ENCODE measurements around the gene CLDND1.

The CLDND1 gene

DNA sequence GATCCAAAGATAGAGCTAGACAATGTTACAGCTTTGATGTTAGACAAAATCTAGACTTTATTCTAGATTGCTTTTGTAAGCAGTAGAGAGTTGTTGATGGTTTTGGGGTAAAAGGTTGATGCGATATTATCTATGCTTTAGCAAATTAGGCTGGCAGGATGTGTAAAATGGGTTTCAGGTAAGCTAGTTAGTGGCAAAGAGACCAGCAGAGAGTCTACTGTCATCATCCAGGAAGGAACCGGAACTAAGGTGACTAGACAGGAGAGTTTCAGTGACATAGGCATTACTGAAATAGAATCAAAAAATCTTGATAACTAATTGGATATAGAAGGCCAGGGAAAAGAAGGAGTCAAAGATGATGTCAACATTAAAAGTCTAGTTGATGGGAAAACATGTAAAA is 14.1 kb downstream of the CLDND1 start:
- TF ChIP-seq, protein P1, sequence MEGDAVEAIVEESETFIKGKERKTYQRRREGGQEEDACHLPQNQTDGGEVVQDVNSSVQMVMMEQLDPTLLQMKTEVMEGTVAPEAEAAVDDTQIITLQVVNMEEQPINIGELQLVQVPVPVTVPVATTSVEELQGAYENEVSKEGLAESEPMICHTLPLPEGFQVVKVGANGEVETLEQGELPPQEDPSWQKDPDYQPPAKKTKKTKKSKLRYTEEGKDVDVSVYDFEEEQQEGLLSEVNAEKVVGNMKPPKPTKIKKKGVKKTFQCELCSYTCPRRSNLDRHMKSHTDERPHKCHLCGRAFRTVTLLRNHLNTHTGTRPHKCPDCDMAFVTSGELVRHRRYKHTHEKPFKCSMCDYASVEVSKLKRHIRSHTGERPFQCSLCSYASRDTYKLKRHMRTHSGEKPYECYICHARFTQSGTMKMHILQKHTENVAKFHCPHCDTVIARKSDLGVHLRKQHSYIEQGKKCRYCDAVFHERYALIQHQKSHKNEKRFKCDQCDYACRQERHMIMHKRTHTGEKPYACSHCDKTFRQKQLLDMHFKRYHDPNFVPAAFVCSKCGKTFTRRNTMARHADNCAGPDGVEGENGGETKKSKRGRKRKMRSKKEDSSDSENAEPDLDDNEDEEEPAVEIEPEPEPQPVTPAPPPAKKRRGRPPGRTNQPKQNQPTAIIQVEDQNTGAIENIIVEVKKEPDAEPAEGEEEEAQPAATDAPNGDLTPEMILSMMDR (IDR thresholded peaks at IDR 0.05; ENCODE audit: insufficient read depth, low read depth, low read length, missing control alignments), result no peak
- H3K4me3 ChIP-seq (ENCODE audit: low read length), result no peak overlapping the region
- no peak for DNase-seq (ENCODE audit: low read depth)

DNA sequence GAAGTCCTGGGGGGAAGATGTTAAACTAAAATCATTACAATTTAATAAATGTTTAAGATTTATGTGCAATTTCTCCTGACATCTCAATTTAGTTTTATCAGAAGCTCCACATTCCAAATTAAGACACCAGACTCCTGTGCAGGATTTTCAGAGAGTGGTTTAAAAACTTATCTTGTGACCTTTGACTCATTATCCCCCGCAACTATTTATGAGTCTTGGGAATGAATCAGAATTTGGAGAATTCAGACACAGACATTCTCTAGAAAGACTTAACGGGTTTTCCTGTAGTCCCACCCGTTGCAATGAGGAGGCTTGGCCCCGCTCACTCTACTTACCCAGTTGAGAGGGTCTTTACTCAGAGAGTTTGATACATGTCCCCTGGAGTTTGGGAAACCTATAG is 18.2 kb downstream of the CLDND1 start:
- H3K4me3 ChIP-seq (ENCODE audit: low read length), result no peak overlapping the region
- TF ChIP-seq, protein P1 (IDR thresholded peaks at IDR 0.05; ENCODE audit: insufficient read depth, low read depth, low read length, missing control alignments), result no peak
- DNase-seq (ENCODE audit: low read depth), result no peak

DNA sequence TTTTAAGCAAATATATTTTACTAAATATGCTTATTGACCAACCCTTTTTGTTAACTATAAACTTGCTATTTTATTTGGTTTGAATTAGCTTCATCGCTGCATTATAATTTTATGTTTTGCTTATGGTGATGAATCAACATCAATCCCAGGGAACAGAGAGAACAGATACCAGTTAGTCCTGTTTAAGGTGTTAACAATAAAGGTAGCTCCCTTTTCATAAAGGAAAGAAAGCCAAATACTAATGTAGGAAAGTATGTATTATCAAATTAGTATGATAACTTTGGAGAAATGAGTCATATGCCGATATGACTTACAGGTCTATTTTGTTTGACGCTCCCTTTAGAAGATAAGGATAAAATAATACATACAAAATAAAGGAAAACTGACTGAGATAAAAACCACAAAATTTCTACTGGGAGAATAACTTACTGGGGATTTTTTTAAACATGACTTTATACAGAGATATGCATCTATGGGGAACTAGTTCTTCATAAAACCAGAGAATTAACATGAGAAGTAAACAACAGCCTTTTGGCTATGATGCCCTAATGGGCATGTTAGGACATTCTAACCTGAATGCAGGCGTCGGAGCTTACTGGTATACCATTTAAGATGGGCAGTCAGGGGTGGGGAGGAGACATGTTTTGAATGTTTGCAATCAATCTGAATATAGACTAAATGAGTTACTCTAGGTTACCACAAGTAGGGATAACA is 20.7 kb downstream of the CLDND1 start:
- TF ChIP-seq, protein P1 (IDR thresholded peaks at IDR 0.05; ENCODE audit: insufficient read depth, low read depth, low read length, missing control alignments), result no peak
- H3K4me3 ChIP-seq (ENCODE audit: low read length), result no peak overlapping the region
- DNase-seq (ENCODE audit: low read depth), result peak; percentile 60

DNA sequence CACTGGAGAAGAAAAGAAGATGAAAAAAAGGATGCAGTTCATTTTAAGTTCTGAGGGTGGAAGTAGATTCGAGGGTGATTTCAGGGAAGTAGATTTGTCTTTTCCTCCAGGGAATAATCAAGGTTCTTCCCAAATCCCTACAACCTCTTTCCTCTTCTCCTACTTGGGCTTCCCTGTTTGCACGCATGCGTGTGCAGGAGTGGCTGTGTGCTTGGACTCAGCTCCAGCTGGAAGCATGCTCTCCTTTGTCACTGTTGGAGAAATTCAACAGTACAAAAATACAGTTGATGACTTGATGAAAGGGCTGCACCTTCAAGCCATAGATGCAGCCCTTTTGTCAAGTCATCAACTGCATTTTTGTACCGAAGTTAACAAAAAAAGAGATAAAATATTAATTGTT is 21.4 kb downstream of the CLDND1 start:
- TF ChIP-seq, protein P1 (IDR thresholded peaks at IDR 0.05; ENCODE audit: insufficient read depth, low read depth, low read length, missing control alignments), result no peak
- no peak for DNase-seq (ENCODE audit: low read depth)
- no peak overlapping the region for H3K4me3 ChIP-seq (ENCODE audit: low read length)

DNA sequence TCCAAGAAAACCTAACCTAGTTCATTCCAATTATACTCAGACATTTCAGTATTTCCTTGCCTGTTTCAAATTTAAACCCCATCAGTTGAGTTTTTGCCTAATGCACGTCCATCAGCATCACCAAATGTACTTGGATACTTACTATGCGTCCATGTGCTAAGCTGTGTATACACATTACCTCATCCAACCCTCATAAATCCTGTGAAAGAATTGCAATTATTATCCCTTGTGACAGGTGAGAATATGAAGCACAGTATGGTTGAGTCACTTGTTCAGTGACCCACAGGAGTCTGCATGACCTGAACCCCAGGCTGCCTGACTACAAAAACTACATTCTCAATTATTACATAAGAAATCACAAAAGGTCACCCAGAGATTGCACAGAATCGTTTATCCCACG is 22.7 kb downstream of the CLDND1 start:
- TF ChIP-seq, protein P1 (IDR thresholded peaks at IDR 0.05; ENCODE audit: insufficient read depth, low read depth, low read length, missing control alignments), result no peak
- H3K4me3 ChIP-seq (ENCODE audit: low read length), result no peak overlapping the region
- DNase-seq (ENCODE audit: low read depth), result peak; percentile 42

DNA sequence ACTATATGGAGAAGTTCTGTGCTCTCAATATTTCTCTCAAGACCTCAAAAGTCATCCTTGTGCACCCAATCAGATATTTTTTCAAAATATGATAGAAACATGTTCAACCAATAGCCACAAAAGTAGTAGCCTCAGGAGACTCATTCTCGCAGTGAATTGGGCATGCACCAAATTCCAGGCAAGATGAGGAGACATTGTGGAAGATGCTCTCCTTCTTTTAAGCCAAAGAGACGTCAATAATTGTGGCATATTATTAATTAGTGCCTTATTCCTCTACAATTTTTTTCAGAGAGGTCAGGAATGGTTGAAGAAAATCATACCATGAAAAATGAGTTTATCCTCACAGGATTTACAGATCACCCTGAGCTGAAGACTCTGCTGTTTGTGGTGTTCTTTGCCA is 25.3 kb downstream of the CLDND1 start, which contains the start of gene OR5K2:
Gene OR5K2 (plus strand): TSS at position 301 of the 400 bp plus-strand sequence. CDS start 0 bp downstream, at position 301.
- DNase-seq (ENCODE audit: low read depth), result no peak
- TF ChIP-seq, protein P1 (IDR thresholded peaks at IDR 0.05; ENCODE audit: insufficient read depth, low read depth, low read length, missing control alignments), result no peak
- H3K4me3 ChIP-seq (ENCODE audit: low read length), result no peak within 1 kb of the TSS

DNA sequence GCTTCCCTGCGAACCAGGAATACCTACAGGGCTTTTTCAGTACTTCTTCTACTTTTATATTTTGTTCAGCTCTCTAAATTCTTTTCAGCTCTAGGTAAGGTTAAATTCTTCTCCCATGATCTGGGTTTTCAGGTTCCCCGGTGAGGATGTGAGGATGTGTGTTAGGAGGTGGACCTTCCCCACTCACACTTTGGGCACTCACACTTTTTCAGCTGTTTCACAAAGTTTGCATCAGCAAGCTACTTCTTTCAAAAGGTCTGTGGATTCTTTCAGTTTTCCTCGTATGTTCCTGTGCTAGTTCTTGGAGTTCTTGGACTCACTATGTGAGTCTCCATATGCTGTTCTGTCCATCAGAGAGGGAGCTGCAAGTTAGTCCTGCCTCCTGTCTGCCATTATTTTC is 39.1 kb downstream of the CLDND1 start:
- H3K4me3 ChIP-seq (ENCODE audit: low read length), result no peak overlapping the region
- peak; percentile 16 for DNase-seq (ENCODE audit: low read depth)
- TF ChIP-seq, protein P1 (IDR thresholded peaks at IDR 0.05; ENCODE audit: insufficient read depth, low read depth, low read length, missing control alignments), result no peak

All from epithelial cell of esophagus (primary cell).